Erythroblast (primary cell): Measurements from ENCODE around the gene UBB.

Experiments used
- DNase-seq, 2 experiments: peaks; one replicate each; lab custom pipeline; 2025; lab: John Stamatoyannopoulos, UW
- GATA1 ChIP-seq: IDR thresholded peaks from 2 replicates; pipeline ENCODE4 v1.6.1; 2011; ENCODE audit warnings: low read depth, mild to moderate bottlenecking, control low read depth, low read length, moderate library complexity
- POLR2A ChIP-seq: IDR thresholded peaks from 2 replicates; pipeline ENCODE4 v1.6.1; 2011; ENCODE audit warnings: mild to moderate bottlenecking, low read length

UBB gene

GRCh38 chr17:16417896-16418684, 37.2 kb downstream of the UBB start:
- TF ChIP-seq POLR2A (no peak), GATA1 (no peak)
- DNase-seq = no peak

GRCh38 chr17:16418685-16419068, 37.8 kb downstream of the UBB start:
- peak; percentile 52 to 67 for DNase-seq

GRCh38 chr17:16419074-16419928, 38.4 kb downstream of the UBB start:
- peak; percentile 81 to 86 for DNase-seq
- TF ChIP-seq POLR2A = no peak
- TF ChIP-seq GATA1 = no peak

More at GRCh38 chr17:16418685-16419068, 37.8 kb downstream of the UBB start:
- no peak for TF ChIP-seq POLR2A
- no peak for TF ChIP-seq GATA1

GRCh38 chr17:16419929-16420271, 39.0 kb downstream of the UBB start:
- peak in 1 of 2 experiments; percentile 40 for DNase-seq
- TF ChIP-seq POLR2A = no peak

- TF ChIP-seq GATA1 = no peak
- no peak for TF ChIP-seq POLR2A
- DNase-seq = no peak
Observed at GRCh38 chr17:16422416-16422815, 41.5 kb downstream of the UBB start.

- no peak for DNase-seq
- TF ChIP-seq GATA1 (no peak), POLR2A (no peak)
Observed at GRCh38 chr17:16423226-16423872, 42.5 kb downstream of the UBB start.

GRCh38 chr17:16425202-16425601, 44.3 kb downstream of the UBB start:
- no peak for TF ChIP-seq POLR2A
- no peak for TF ChIP-seq GATA1
- no peak for DNase-seq

GRCh38 chr17:16425698-16426659, 45.1 kb downstream of the UBB start:
- no peak for TF ChIP-seq POLR2A
- no peak for TF ChIP-seq GATA1
- DNase-seq = no peak

GRCh38 chr17:16427020-16427419, 46.1 kb downstream of the UBB start:
- no peak for TF ChIP-seq POLR2A
- no peak for TF ChIP-seq GATA1
- DNase-seq = no peak

- TF ChIP-seq POLR2A = no peak
- no peak for TF ChIP-seq GATA1
- peak; percentile 76 to 78 for DNase-seq
Observed at GRCh38 chr17:16428098-16428882, 47.4 kb downstream of the UBB start.

GRCh38 chr17:16429083-16429482, 48.2 kb downstream of the UBB start:
- TF ChIP-seq POLR2A = no peak
- no peak for DNase-seq

GRCh38 chr17:16430650-16431049, 49.8 kb downstream of the UBB start:
- DNase-seq = no peak
- TF ChIP-seq POLR2A = no peak
- no peak for TF ChIP-seq GATA1
